ENCODE data around the gene CBX4. TPM values are rescaled to one million over a fixed set of nuclear protein-coding genes. Genes with fewer than 3 reads are reported as not detected.

Gene CBX4
- total RNA-seq, 1 donor from 2014 or later, result 20.6 TPM

GRCh38 chr17:79818026-79818758 is 21.0 kb downstream of the CBX4 start:
- peaks cover 33% of the 10 kb centered on the region for H3K27me3 ChIP-seq (ENCODE audit: low read depth)

GRCh38 chr17:79815836-79816461 is 23.3 kb downstream of the CBX4 start:
- DNase-seq, result no peak
- peaks cover 42% of the 10 kb centered on the region for H3K4me1 ChIP-seq
- no peak for TF ChIP-seq CTCF (IDR thresholded peaks at IDR 0.05)
- intact Hi-C loops (cut with DNase I), result no loop called here
- no peak overlapping the region for H3K27ac ChIP-seq
- no peaks in the 10 kb centered on the region for H3K36me3 ChIP-seq
- no peak for ATAC-seq
- peaks cover 55% of the 10 kb centered on the region for H3K27me3 ChIP-seq (ENCODE audit: low read depth)
- H3K9me3 ChIP-seq, result no peaks in the 10 kb centered on the region
- no peak overlapping the region for H3K4me3 ChIP-seq

More at GRCh38 chr17:79818026-79818758, 21.0 kb downstream of the CBX4 start:
- no peak overlapping the region for H3K4me3 ChIP-seq
- H3K9me3 ChIP-seq, result no peaks in the 10 kb centered on the region
- no peaks in the 10 kb centered on the region for H3K36me3 ChIP-seq
- no peak for DNase-seq
- no peak for ATAC-seq
- no peak overlapping the region for H3K27ac ChIP-seq
- peaks cover 20% of the 10 kb centered on the region for H3K4me1 ChIP-seq
- intact Hi-C loops (cut with DNase I), result no loop called here
- no peak for TF ChIP-seq CTCF (IDR thresholded peaks at IDR 0.05)

- ATAC-seq (peak; percentile 74 to 86), DNase-seq (peak; percentile 83)
- Histone ChIP-seq H3K27me3 (ENCODE audit: low read depth) (peaks cover 62% of the 10 kb centered on the region), H3K27ac (no peak overlapping the region), H3K4me3 (peak overlapping the region; percentile 39), H3K9me3 (no peaks in the 10 kb centered on the region), H3K36me3 (no peaks in the 10 kb centered on the region), H3K4me1 (peaks cover 44% of the 10 kb centered on the region)
- intact Hi-C loops (cut with DNase I), result no loop called here
- no peak for TF ChIP-seq CTCF (IDR thresholded peaks at IDR 0.05)
These were observed 24.0 kb downstream of the CBX4 start for GRCh38 chr17:79814974-79815835.

- H3K27ac ChIP-seq, result no peak overlapping the region
- peak; percentile 25 to 36 for ATAC-seq
- H3K4me3 ChIP-seq, result peak overlapping the region; percentile 39
These were observed 24.9 kb downstream of the CBX4 start for GRCh38 chr17:79814127-79814973.

More at GRCh38 chr17:79814127-79814973, 24.9 kb downstream of the CBX4 start:
- H3K27me3 ChIP-seq (ENCODE audit: low read depth), result peaks cover 69% of the 10 kb centered on the region
- peaks cover 44% of the 10 kb centered on the region for H3K4me1 ChIP-seq
- intact Hi-C loops (cut with DNase I), result no loop called here
- H3K36me3 ChIP-seq, result no peaks in the 10 kb centered on the region
- DNase-seq, result no peak
- no peaks in the 10 kb centered on the region for H3K9me3 ChIP-seq
- no peak for TF ChIP-seq CTCF (IDR thresholded peaks at IDR 0.05)
